SK-N-SH treated with all-trans-retinoic acid at 6 μM for 48 hours (cell line): Measurements from ENCODE around the gene PCSK5.

ENCODE experiments used
- ATAC-seq: fragments of 200-7000 bp; cut with Tn5 transposase; 3 replicates; pipeline ENCODE4 v1.9.1; 2020; ENCODE audit warnings: mild to moderate bottlenecking, moderate library complexity
- ARNTL ChIP-seq: fragments of 450-650 bp; formaldehyde crosslinking; IDR thresholded peaks from 2 replicates; pipeline ENCODE4 v1.5.0; 2020; ENCODE audit warnings: low read depth, mild to moderate bottlenecking, moderate library complexity, borderline replicate concordance
- BACH2 ChIP-seq: fragments of 250-450 bp; sonication (Bioruptor Pico); IDR thresholded peaks from 2 replicates; pipeline ENCODE4 v1.9.0; 2021; ENCODE audit warnings: mild to moderate bottlenecking, borderline replicate concordance
- CSRNP3 ChIP-seq: fragments of 250-450 bp; sonication (Bioruptor Pico); IDR thresholded peaks from 2 replicates; pipeline ENCODE4 v1.5.1; 2021; ENCODE audit warnings: mild to moderate bottlenecking, moderate library complexity
- ESRRG ChIP-seq: fragments of 250-450 bp; sonication (Bioruptor Pico); IDR thresholded peaks from 2 replicates; pipeline ENCODE4 v1.6.1; 2021; ENCODE audit warnings: mild to moderate bottlenecking
- GLIS3 ChIP-seq: fragments of 250-450 bp; sonication (Bioruptor Pico); IDR thresholded peaks from 2 replicates; pipeline ENCODE4 v1.5.0; 2020; ENCODE audit warnings: mild to moderate bottlenecking, moderate library complexity
- ISL1 ChIP-seq: fragments of 250-450 bp; sonication (Bioruptor Pico); IDR thresholded peaks from 2 replicates; pipeline ENCODE4 v2.1.2; 2022; ENCODE audit warnings: mild to moderate bottlenecking, moderate library complexity
- OSR1 ChIP-seq: fragments of 250-450 bp; sonication (Bioruptor Pico); IDR thresholded peaks from 2 replicates; pipeline ENCODE4 v1.8.0; 2022; ENCODE audit warnings: moderate library complexity, mild to moderate bottlenecking, inconsistent platforms
- PPARA ChIP-seq: fragments of 250-450 bp; sonication (Bioruptor Pico); IDR thresholded peaks from 2 replicates; pipeline ENCODE4 v1.5.0; 2020; ENCODE audit warnings: mild to moderate bottlenecking, borderline replicate concordance
- RARB ChIP-seq: fragments of 250-450 bp; sonication (Bioruptor Pico); IDR thresholded peaks from 2 replicates; pipeline ENCODE4 v1.8.0; 2021; ENCODE audit warnings: mild to moderate bottlenecking, moderate library complexity
- TCF4 ChIP-seq: fragments of 250-450 bp; sonication (Bioruptor Pico); IDR thresholded peaks from 2 replicates; pipeline ENCODE4 v1.8.0; 2021; ENCODE audit warnings: mild to moderate bottlenecking, moderate library complexity, borderline replicate concordance
- ZC3H10 ChIP-seq: fragments of 250-450 bp; sonication (Bioruptor Pico); IDR thresholded peaks from 2 replicates; pipeline ENCODE4 v1.5.1; 2021; ENCODE audit warnings: mild to moderate bottlenecking, moderate library complexity
- ZFP3 ChIP-seq: fragments of 250-450 bp; sonication (Bioruptor Pico); IDR thresholded peaks from 2 replicates; pipeline ENCODE4 v1.5.0; 2020; ENCODE audit warnings: mild to moderate bottlenecking, moderate library complexity
- ZFP30 ChIP-seq: fragments of 450-650 bp; formaldehyde crosslinking; IDR thresholded peaks from 2 replicates; pipeline ENCODE4 v1.5.0; 2022; ENCODE audit warnings: mild to moderate bottlenecking, moderate library complexity
- ZNF565 ChIP-seq: fragments of 450-650 bp; formaldehyde crosslinking; conservative IDR thresholded peaks from 2 replicates; pipeline ENCODE4 v1.5.0; 2020; ENCODE audit warnings: low read depth, mild to moderate bottlenecking, moderate library complexity
- ZNF70 ChIP-seq: fragments of 450-650 bp; formaldehyde crosslinking; IDR thresholded peaks from 2 replicates; pipeline ENCODE4 v1.5.0; 2020; ENCODE audit warnings: mild to moderate bottlenecking, moderate library complexity
- ZNF8 ChIP-seq: fragments of 450-650 bp; formaldehyde crosslinking; IDR thresholded peaks from 2 replicates; pipeline ENCODE4 v1.5.0; 2020; ENCODE audit warnings: mild to moderate bottlenecking, moderate library complexity
- TF ChIP-seq, protein P1 (sequence below): fragments of 250-450 bp; sonication (Bioruptor Pico); IDR thresholded peaks from 2 replicates; pipeline ENCODE4 v1.8.0; 2020; ENCODE audit warnings: mild to moderate bottlenecking, moderate library complexity, borderline replicate concordance
- TF ChIP-seq, protein P2 (sequence below): fragments of 250-450 bp; sonication (Bioruptor Pico); IDR thresholded peaks from 2 replicates; pipeline ENCODE4 v1.5.0; 2020; ENCODE audit warnings: mild to moderate bottlenecking, moderate library complexity
- TF ChIP-seq, protein P3 (sequence below): fragments of 250-450 bp; sonication (Bioruptor Pico); IDR thresholded peaks from 2 replicates; pipeline ENCODE4 v1.8.0; 2021; ENCODE audit warnings: low read depth, mild to moderate bottlenecking, moderate library complexity, borderline replicate concordance

The PCSK5 gene

DNA sequence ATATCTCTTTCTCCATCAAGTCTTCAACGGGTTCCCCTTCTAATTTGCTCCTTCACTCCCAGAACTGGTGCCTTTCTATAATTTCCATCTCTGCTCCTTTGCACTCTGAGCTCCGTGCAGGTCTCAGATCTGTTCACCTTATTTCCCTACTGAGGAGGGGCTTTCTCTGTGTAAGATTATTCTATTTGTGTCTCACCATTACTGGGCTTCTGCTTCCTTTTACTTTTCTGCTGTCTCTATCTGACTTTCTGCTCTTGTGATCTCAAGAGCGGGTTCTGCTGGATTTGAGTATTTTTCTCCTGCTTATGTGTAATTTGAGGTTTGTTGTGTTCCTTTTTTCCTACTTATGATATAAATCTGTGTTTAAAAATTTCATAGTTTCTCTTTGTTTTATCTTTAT is 117.5 kb downstream of the PCSK5 start:
- ATAC-seq: no peak
- TF ChIP-seq CSRNP3 (CRISPR knock-in tag) (no peak), ZNF70 (no peak), BACH2 (no peak)
- TF ChIP-seq, protein P1, sequence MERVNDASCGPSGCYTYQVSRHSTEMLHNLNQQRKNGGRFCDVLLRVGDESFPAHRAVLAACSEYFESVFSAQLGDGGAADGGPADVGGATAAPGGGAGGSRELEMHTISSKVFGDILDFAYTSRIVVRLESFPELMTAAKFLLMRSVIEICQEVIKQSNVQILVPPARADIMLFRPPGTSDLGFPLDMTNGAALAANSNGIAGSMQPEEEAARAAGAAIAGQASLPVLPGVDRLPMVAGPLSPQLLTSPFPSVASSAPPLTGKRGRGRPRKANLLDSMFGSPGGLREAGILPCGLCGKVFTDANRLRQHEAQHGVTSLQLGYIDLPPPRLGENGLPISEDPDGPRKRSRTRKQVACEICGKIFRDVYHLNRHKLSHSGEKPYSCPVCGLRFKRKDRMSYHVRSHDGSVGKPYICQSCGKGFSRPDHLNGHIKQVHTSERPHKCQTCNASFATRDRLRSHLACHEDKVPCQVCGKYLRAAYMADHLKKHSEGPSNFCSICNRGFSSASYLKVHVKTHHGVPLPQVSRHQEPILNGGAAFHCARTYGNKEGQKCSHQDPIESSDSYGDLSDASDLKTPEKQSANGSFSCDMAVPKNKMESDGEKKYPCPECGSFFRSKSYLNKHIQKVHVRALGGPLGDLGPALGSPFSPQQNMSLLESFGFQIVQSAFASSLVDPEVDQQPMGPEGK: no peak

DNA sequence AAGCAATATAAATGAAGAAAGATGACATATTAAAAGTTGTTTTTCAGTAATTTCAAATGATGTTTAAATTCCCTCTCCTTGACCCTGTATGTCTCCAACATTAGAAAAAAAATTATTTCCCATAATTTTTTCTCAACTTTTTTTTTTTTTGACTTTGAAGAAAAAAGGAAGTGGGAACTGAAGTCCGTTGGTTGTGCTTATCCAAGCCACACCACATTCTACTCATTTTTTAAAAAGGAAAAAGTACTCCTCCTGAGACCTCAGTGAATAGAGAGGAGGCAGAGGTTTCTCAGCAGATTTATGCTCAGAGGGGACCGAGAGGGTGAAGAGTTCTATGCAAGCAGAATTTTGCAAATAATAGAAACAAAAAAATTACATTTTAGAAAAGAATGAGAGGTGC is 123.3 kb downstream of the PCSK5 start:
- TF ChIP-seq ZC3H10 (CRISPR knock-in tag) (no peak), ARNTL (no peak), ESRRG (no peak), RARB (no peak), ISL1 (CRISPR knock-in tag) (no peak), ZNF8 (CRISPR knock-in tag) (no peak), GLIS3 (CRISPR knock-in tag) (no peak), TCF4 (CRISPR knock-in tag) (no peak), CSRNP3 (CRISPR knock-in tag) (no peak), BACH2 (no peak), ZFP3 (CRISPR knock-in tag) (no peak), ZNF70 (no peak), OSR1 (CRISPR knock-in tag) (no peak), ZNF565 (no peak), PPARA (CRISPR knock-in tag) (no peak)
- TF ChIP-seq, protein P2, sequence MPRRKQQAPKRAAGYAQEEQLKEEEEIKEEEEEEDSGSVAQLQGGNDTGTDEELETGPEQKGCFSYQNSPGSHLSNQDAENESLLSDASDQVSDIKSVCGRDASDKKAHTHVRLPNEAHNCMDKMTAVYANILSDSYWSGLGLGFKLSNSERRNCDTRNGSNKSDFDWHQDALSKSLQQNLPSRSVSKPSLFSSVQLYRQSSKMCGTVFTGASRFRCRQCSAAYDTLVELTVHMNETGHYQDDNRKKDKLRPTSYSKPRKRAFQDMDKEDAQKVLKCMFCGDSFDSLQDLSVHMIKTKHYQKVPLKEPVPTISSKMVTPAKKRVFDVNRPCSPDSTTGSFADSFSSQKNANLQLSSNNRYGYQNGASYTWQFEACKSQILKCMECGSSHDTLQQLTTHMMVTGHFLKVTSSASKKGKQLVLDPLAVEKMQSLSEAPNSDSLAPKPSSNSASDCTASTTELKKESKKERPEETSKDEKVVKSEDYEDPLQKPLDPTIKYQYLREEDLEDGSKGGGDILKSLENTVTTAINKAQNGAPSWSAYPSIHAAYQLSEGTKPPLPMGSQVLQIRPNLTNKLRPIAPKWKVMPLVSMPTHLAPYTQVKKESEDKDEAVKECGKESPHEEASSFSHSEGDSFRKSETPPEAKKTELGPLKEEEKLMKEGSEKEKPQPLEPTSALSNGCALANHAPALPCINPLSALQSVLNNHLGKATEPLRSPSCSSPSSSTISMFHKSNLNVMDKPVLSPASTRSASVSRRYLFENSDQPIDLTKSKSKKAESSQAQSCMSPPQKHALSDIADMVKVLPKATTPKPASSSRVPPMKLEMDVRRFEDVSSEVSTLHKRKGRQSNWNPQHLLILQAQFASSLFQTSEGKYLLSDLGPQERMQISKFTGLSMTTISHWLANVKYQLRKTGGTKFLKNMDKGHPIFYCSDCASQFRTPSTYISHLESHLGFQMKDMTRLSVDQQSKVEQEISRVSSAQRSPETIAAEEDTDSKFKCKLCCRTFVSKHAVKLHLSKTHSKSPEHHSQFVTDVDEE (CRISPR knock-in tag): no peak
- no peak for ATAC-seq

GRCh38 chr9:76018235-76018634 is 127.8 kb downstream of the PCSK5 start:
- TF ChIP-seq GLIS3 (CRISPR knock-in tag) (no peak), ZFP30 (CRISPR knock-in tag) (no peak), ZNF565 (no peak), ESRRG (no peak), ISL1 (CRISPR knock-in tag) (no peak), ZFP3 (CRISPR knock-in tag) (no peak), BACH2 (no peak), ZNF8 (CRISPR knock-in tag) (no peak), ZNF70 (no peak), ZC3H10 (CRISPR knock-in tag) (no peak), TCF4 (CRISPR knock-in tag) (no peak), ARNTL (no peak)
- TF ChIP-seq, protein P3, sequence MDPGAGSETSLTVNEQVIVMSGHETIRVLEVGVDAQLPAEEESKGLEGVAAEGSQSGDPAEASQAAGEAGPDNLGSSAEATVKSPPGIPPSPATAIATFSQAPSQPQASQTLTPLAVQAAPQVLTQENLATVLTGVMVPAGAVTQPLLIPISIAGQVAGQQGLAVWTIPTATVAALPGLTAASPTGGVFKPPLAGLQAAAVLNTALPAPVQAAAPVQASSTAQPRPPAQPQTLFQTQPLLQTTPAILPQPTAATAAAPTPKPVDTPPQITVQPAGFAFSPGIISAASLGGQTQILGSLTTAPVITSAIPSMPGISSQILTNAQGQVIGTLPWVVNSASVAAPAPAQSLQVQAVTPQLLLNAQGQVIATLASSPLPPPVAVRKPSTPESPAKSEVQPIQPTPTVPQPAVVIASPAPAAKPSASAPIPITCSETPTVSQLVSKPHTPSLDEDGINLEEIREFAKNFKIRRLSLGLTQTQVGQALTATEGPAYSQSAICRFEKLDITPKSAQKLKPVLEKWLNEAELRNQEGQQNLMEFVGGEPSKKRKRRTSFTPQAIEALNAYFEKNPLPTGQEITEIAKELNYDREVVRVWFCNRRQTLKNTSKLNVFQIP (CRISPR knock-in tag): no peak
- TF ChIP-seq, protein P2 (CRISPR knock-in tag): no peak
- TF ChIP-seq, protein P1: no peak

More at GRCh38 chr9:76018235-76018634, 127.8 kb downstream of the PCSK5 start:
- ATAC-seq: no peak
